ENCODE measurements around the gene TSPAN18.

- no peak for TF ChIP-seq POLR2A (IDR thresholded peaks at IDR 0.05)
- TF ChIP-seq CTCF (IDR thresholded peaks at IDR 0.05), result no peak
Observed at GRCh38 chr11:44909557-44909956, 182.8 kb downstream of the TSPAN18 start.
